Mammary epithelial cell (primary cell): ENCODE measurements around the gene NUP43.

Experiments used
- EZH2 ChIP-seq: IDR thresholded peaks from 2 replicates; pipeline ENCODE4 v1.6.1; 2012; ENCODE audit warnings: low read length, inconsistent platforms, borderline replicate concordance
- TF ChIP-seq, protein P1 (sequence below), 2 donors: IDR thresholded peaks in 1 of 2; conservative IDR thresholded peaks in 1 of 2; 2 replicates each; pipeline ENCODE4 v1.5.1; 2011 to 2012; ENCODE audit warnings: inconsistent platforms in 2 of 2, low read length in 2 of 2, mild to moderate bottlenecking in 2 of 2, control low read depth in 1 of 2, low read depth in 1 of 2; ENCODE audit not compliant: insufficient read depth in 1 of 2; ENCODE audit errors: extremely low read depth in 1 of 2

DNA sequence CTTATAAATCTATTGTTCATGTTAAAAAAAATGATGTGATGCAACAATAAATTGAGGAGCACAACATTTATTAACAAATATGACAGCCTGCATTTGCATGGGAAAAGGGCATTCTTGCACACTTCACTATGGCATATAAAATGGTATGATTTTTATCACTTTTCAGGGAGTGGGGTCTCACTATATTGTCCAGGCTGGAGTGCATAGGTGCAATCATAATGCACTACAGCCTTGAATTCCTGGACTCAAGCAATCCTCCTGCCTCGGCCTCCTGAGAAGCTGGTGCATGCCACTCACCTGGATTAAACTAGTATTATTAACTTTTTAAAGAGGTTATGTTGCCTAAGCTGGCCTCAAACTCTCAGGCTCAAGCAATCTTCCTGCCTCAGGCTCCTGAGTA is 11.4 kb downstream of the NUP43 start:
- TF ChIP-seq, protein P1, sequence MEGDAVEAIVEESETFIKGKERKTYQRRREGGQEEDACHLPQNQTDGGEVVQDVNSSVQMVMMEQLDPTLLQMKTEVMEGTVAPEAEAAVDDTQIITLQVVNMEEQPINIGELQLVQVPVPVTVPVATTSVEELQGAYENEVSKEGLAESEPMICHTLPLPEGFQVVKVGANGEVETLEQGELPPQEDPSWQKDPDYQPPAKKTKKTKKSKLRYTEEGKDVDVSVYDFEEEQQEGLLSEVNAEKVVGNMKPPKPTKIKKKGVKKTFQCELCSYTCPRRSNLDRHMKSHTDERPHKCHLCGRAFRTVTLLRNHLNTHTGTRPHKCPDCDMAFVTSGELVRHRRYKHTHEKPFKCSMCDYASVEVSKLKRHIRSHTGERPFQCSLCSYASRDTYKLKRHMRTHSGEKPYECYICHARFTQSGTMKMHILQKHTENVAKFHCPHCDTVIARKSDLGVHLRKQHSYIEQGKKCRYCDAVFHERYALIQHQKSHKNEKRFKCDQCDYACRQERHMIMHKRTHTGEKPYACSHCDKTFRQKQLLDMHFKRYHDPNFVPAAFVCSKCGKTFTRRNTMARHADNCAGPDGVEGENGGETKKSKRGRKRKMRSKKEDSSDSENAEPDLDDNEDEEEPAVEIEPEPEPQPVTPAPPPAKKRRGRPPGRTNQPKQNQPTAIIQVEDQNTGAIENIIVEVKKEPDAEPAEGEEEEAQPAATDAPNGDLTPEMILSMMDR (conservative IDR thresholded peaks at IDR 0.05 in 1 of 2, IDR thresholded peaks at IDR 0.05 in 1 of 2; ENCODE audit: extremely low read depth in 1 of 2, insufficient read depth in 1 of 2, low read depth in 1 of 2, low read length in 2 of 2): no peak
- no peak for TF ChIP-seq EZH2
